SK-N-MC (cell line): ENCODE measurements around the gene CD69.

ENCODE experiments used
- EZH2 ChIP-seq: fragments of 200-600 bp; sonication (generic); IDR thresholded peaks from one replicate; pipeline ENCODE4 v1.6.1; 2017; ENCODE audit warnings: antibody characterized with exemption
- FOXP2 ChIP-seq: optimal IDR thresholded peaks from 2 replicates; pipeline ENCODE3; 2011; ENCODE audit warnings: mild to moderate bottlenecking, moderate library complexity; ENCODE audit not compliant: insufficient read depth; ENCODE audit errors: extremely low read length, control extremely low read depth
- POLR2AphosphoS5 ChIP-seq: IDR thresholded peaks from 2 replicates; pipeline ENCODE4 v1.6.1; 2012; ENCODE audit warnings: mild to moderate bottlenecking, low read depth, low read length, borderline replicate concordance

DNA sequence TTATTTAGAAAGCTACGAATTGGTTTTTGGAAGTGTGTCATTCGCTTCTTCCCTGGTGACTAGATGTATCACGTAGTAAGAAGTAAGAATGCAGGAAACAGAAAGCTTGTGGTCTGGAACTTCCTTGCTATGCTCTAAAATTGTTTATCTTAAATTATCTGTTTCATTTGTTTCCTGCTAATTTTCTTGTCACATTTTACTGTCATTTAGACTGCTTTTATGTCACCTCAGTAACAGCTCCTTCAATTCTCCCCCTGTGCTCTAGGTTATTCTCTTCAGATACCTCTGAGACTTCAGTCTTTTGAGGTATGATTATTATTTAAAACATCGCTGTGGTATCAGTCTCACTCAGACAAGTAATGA is 699 bp upstream of the CD69 start:
- no peak for TF ChIP-seq POLR2AphosphoS5
- TF ChIP-seq EZH2 = no peak
- TF ChIP-seq FOXP2 = no peak
